Breast epithelium (tissue), 3 donors: Measurements from ENCODE around the gene PLEKHM3.

Experiments
- CTCF ChIP-seq, 3 donors: fragments of 450-650 bp; IDR thresholded peaks; one replicate each; pipeline ENCODE4 v1.5.1; 2016 to 2017; ENCODE audit warnings: antibody characterized with exemption in 3 of 3, mild to moderate bottlenecking in 3 of 3, moderate library complexity in 3 of 3
- POLR2A ChIP-seq: fragments of 450-650 bp; IDR thresholded peaks from one replicate; pipeline ENCODE4 v1.6.1; 2016; ENCODE audit warnings: antibody characterized with exemption, mild to moderate bottlenecking, moderate library complexity
- POLR2AphosphoS5 ChIP-seq, 3 donors: sonication (generic); formaldehyde crosslinking; IDR thresholded peaks; one replicate each; pipeline ENCODE4 v1.6.1; 2017; ENCODE audit warnings: antibody characterized with exemption in 3 of 3

- no peak for TF ChIP-seq CTCF (IDR thresholded peaks at IDR 0.05)
- no peak for TF ChIP-seq POLR2A
- no peak for TF ChIP-seq POLR2AphosphoS5 (IDR thresholded peaks at IDR 0.05)
Measured at GRCh38 chr2:207933396-207934065, 91.8 kb downstream of the PLEKHM3 start.
